Brain microvascular endothelial cell (primary cell): ENCODE measurements around the gene ZNF609.
A peak's percentile ranks its signal among the peaks of the same experiment; 100 is the strongest.

Experiments used
- DNase-seq: peaks from one replicate; pipeline ENCODE4 v3.0.0-alpha.2; 2020
- H3K27ac ChIP-seq: fragments of 250-450 bp; sonication (Bioruptor Pico); 2 replicates; pipeline ENCODE4 v1.5.1; 2020; ENCODE audit warnings: mild to moderate bottlenecking, moderate library complexity
- H3K27me3 ChIP-seq: fragments of 250-450 bp; sonication (Bioruptor Pico); replicated peaks from 2 replicates; pipeline ENCODE4 v1.5.1; 2020; ENCODE audit warnings: mild to moderate bottlenecking
- H3K36me3 ChIP-seq: fragments of 250-450 bp; sonication (Bioruptor Pico); replicated peaks from 2 replicates; pipeline ENCODE4 v1.5.1; 2020; ENCODE audit warnings: mild to moderate bottlenecking
- H3K4me3 ChIP-seq: 2 replicates; pipeline ENCODE4 v1.5.1; 2011; ENCODE audit warnings: low read depth, mild to moderate bottlenecking, control low read depth, low read length, moderate library complexity
- CTCF ChIP-seq: IDR thresholded peaks from 2 replicates; pipeline ENCODE4 v1.5.1; 2011; ENCODE audit warnings: low read depth, mild to moderate bottlenecking, moderate library complexity, low read length, control low read depth, inconsistent platforms; ENCODE audit errors: missing control alignments
- in situ Hi-C: cut with HindIII; loops from 2 replicates; pipeline ENCODE4 v1.10.0; 2017; ENCODE audit warnings: low sequenced_read_pairs, low pct_ligation_motif_present

The ZNF609 gene

GRCh38 chr15:64426845-64427465, 33.4 kb upstream of the ZNF609 start:
- in situ Hi-C loops = no loop called here
- peak; percentile 13 for TF ChIP-seq CTCF
- no peaks in the 10 kb centered on the region for H3K27me3 ChIP-seq
- no peak overlapping the region for H3K27ac ChIP-seq
- no peak overlapping the region for H3K4me3 ChIP-seq
- peaks cover 42% of the 10 kb centered on the region for H3K36me3 ChIP-seq
- DNase-seq = no peak

GRCh38 chr15:64429448-64429847, 30.9 kb upstream of the ZNF609 start:
- H3K27ac ChIP-seq = no peak overlapping the region
- no peaks in the 10 kb centered on the region for H3K27me3 ChIP-seq
- H3K4me3 ChIP-seq = no peak overlapping the region
- H3K36me3 ChIP-seq = peaks cover 30% of the 10 kb centered on the region
- DNase-seq = no peak
- in situ Hi-C loops = no loop called here
- no peak for TF ChIP-seq CTCF

GRCh38 chr15:64430000-64430735, 30.2 kb upstream of the ZNF609 start:
- TF ChIP-seq CTCF = no peak
- Histone ChIP-seq H3K36me3 (peaks cover 25% of the 10 kb centered on the region), H3K27ac (peak overlapping the region; percentile 73), H3K27me3 (no peaks in the 10 kb centered on the region), H3K4me3 (no peak overlapping the region)
- peak; percentile 64 for DNase-seq
- in situ Hi-C loops = no loop called here

GRCh38 chr15:64437982-64438381, 22.4 kb upstream of the ZNF609 start:
- Histone ChIP-seq H3K36me3 (no peaks in the 10 kb centered on the region), H3K27me3 (no peaks in the 10 kb centered on the region), H3K4me3 (no peak overlapping the region), H3K27ac (no peak overlapping the region)
- DNase-seq = no peak
- no peak for TF ChIP-seq CTCF
- in situ Hi-C loops = no loop called here

GRCh38 chr15:64438653-64439447, 21.5 kb upstream of the ZNF609 start:
- no peak for TF ChIP-seq CTCF
- in situ Hi-C loops = no loop called here
- Histone ChIP-seq H3K27me3 (no peaks in the 10 kb centered on the region), H3K36me3 (no peaks in the 10 kb centered on the region), H3K4me3 (no peak overlapping the region), H3K27ac (no peak overlapping the region)
- no peak for DNase-seq
